Measurements from ENCODE around the gene ARHGAP18. TPM values are rescaled to one million over a fixed set of nuclear protein-coding genes. Genes with fewer than 3 reads are reported as not detected.

The ARHGAP18 gene
- total and polyA plus RNA-seq, 2 experiments from 2014 or later, result 4.3 to 5.0 TPM

DNA sequence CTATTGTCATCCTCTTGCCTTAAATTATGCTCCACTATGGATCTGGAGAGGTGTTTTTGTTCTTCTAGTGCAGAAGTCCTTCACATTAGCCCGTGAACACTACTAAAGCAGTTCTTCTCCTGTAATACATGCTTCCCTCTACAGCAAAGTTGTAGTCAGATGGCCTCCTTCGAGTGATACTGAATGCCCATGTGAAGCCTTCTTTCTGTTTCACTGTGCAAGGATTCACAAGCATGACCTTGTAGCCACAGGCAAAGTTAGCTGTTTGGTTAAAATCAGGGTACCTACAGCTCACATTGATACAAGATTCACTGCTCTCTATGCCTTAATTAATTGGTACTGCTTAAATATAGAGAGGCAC is 47.6 kb downstream of the ARHGAP18 start:
- Histone ChIP-seq H3K9me2 (ENCODE audit: insufficient read depth) (0 out of 2 replicates have a peak, but pooled peaks cover 3% of the 10 kb centered on the region), H3K4me1 (ENCODE audit: insufficient read depth) (peaks cover 8% of the 10 kb centered on the region; the same call in 1 of the 2 replicates), H3K36me3 (ENCODE audit: insufficient read depth) (no peaks in the 10 kb centered on the region), H3K4me3 (no peak overlapping the region), H2AFZ (no peak overlapping the region), H3K27me3 (ENCODE audit: insufficient read depth) (no peaks in the 10 kb centered on the region), H3K4me2 (no peak overlapping the region), H3F3A (replicated peaks; ENCODE audit: low read depth) (no peaks in the 10 kb centered on the region), H4K20me1 (replicated peaks; ENCODE audit: insufficient read depth) (no peaks in the 10 kb centered on the region), H3K27ac (ENCODE audit: low read depth) (no peak overlapping the region), H3K79me2 (replicated peaks; ENCODE audit: insufficient read depth) (no peaks in the 10 kb centered on the region)
- Mint-ChIP-seq H3K4me1 (peaks cover 12% of the 10 kb centered on the region), H3K9me3 (no peaks in the 10 kb centered on the region), H3K4me3 (no peak overlapping the region), H3K36me3 (ENCODE audit: low read depth) (no peaks in the 10 kb centered on the region), H3K27me3 (ENCODE audit: insufficient read depth, low read depth, poor library complexity) (peaks cover 3% of the 10 kb centered on the region), H3K27ac (no peak overlapping the region)
- TF ChIP-seq ZNF462 (CRISPR knock-in tag; IDR thresholded peaks at IDR 0.05), result no peak
- ATAC-seq (no peak), DNase-seq (ENCODE audit: low spot score) (no peak)

DNA sequence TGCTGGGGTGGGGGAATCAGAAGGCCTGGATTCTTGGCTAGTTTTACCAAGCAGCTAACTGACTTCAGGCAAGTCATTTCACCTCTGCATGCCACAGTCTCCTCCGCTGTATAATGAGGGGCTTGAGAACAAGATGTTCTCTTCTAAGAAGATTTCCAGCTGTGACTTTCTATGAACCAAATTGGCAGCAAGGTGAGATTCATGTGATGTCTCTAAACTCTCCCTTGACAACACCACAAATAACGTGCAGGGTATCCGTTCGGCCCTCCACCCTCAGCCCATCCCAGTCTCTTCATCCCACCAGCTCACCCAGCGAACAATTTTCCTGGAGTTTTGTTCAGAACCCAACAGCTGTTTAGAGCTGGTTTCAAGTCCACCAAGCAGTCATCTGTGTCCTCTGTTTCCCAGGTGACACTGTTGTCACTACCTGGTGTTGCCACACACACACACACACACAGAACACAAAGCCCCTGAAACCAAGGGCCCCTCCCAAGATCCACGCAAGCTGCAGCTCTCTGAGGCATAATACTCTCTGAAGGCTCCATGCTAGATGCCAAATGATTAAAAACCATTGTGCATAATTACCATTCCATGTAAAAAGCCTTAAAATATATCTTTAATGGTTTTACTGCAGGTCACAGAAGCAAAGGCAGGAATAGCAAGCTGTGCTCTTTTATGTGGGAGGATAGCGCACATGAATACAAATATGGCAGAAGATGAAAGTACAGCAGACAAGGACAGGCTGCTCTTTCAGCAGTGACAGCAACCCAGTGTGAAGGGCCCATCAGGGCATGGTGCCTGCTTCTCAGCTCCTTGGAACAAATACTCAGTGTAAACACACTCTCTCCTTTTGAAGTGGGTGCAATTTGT is 48.2 kb downstream of the ARHGAP18 start:
- Histone ChIP-seq H2AFZ (no peak overlapping the region), H3K4me3 (no peak overlapping the region), H3K4me1 (ENCODE audit: insufficient read depth) (peaks cover 4% of the 10 kb centered on the region; the same call in 1 of the 2 replicates), H3K27ac (ENCODE audit: low read depth) (no peak overlapping the region), H3K27me3 (ENCODE audit: insufficient read depth) (no peaks in the 10 kb centered on the region), H3K79me2 (replicated peaks; ENCODE audit: insufficient read depth) (no peaks in the 10 kb centered on the region), H3K36me3 (ENCODE audit: insufficient read depth) (no peaks in the 10 kb centered on the region), H3F3A (replicated peaks; ENCODE audit: low read depth) (no peaks in the 10 kb centered on the region), H4K20me1 (replicated peaks; ENCODE audit: insufficient read depth) (no peaks in the 10 kb centered on the region), H3K9me2 (ENCODE audit: insufficient read depth) (0 out of 2 replicates have a peak, but pooled peaks cover 3% of the 10 kb centered on the region), H3K4me2 (no peak overlapping the region)
- H3K36me3 Mint-ChIP-seq (ENCODE audit: low read depth), result no peaks in the 10 kb centered on the region
- ATAC-seq (no peak; the same call in 2 of the 3 replicates), DNase-seq (ENCODE audit: low spot score) (no peak)
- H3K27me3 Mint-ChIP-seq (ENCODE audit: insufficient read depth, low read depth, poor library complexity), result peaks cover 3% of the 10 kb centered on the region
- no peaks in the 10 kb centered on the region for H3K9me3 Mint-ChIP-seq
- H3K27ac Mint-ChIP-seq, result no peak overlapping the region
- H3K4me3 Mint-ChIP-seq, result no peak overlapping the region
- H3K4me1 Mint-ChIP-seq, result peaks cover 11% of the 10 kb centered on the region
- TF ChIP-seq ETS1 (IDR thresholded peaks at IDR 0.05) (no peak), EZH2 (IDR thresholded peaks at IDR 0.05; ENCODE audit: low read depth, unreplicated experiment) (no peak), STAT1 (IDR thresholded peaks at IDR 0.05; ENCODE audit: unreplicated experiment) (no peak), POLR2AphosphoS5 (IDR thresholded peaks at IDR 0.05; ENCODE audit: low read depth) (no peak), NANOG (IDR thresholded peaks at IDR 0.05; ENCODE audit: borderline replicate concordance) (no peak), CTCF (conservative IDR thresholded peaks at IDR 0.05; ENCODE audit: low read depth in 2 of 2) (no peak), ZNF331 (CRISPR knock-in tag; IDR thresholded peaks at IDR 0.05; ENCODE audit: low read depth) (no peak)
